IPS-NIHi7 (cell line): ENCODE measurements around the gene EZH1.
A peak's percentile ranks its signal among the peaks of the same experiment; 100 is the strongest.
"Not testable (repeated sequence)": the region's sequence is repeated elsewhere in the genome, so short reads cannot be mapped to it uniquely, and the experiment has no call there.

Experiments
- DNase-seq: peaks from one replicate; pipeline ENCODE4 v3.0.0; 2012; ENCODE audit warnings: mixed read lengths; ENCODE audit errors: extremely low spot score

Gene EZH1

GRCh38 chr17:42669977-42670788 is 74.7 kb downstream of the EZH1 start:
- DNase-seq = peak; percentile 71

- DNase-seq = no peak
These were observed 75.2 kb downstream of the EZH1 start for GRCh38 chr17:42669705-42669976.

GRCh38 chr17:42667088-42667951 is 77.5 kb downstream of the EZH1 start:
- no peak for DNase-seq

GRCh38 chr17:42666126-42666525 is 78.7 kb downstream of the EZH1 start:
- not testable (repeated sequence) for DNase-seq

GRCh38 chr17:42665581-42666001 is 79.2 kb downstream of the EZH1 start:
- DNase-seq = no peak

GRCh38 chr17:42660692-42661345 is 84.0 kb downstream of the EZH1 start:
- no peak for DNase-seq

GRCh38 chr17:42659932-42660274 is 84.9 kb downstream of the EZH1 start:
- DNase-seq = not testable (repeated sequence)

GRCh38 chr17:42659079-42659931 is 85.5 kb downstream of the EZH1 start, which contains the start of gene TUBG2:
Gene TUBG2, plus strand, starts transcription at chr17:42659284. Its CDS starts 220 bp downstream, at chr17:42659504.
- peak; percentile 97 for DNase-seq

- no peak for DNase-seq
These were observed 86.8 kb downstream of the EZH1 start for GRCh38 chr17:42657824-42658588.

- no peak for DNase-seq
These were observed 89.3 kb downstream of the EZH1 start for GRCh38 chr17:42655528-42655927.

GRCh38 chr17:42653179-42654124 is 91.4 kb downstream of the EZH1 start:
- DNase-seq = no peak

- DNase-seq = no peak
These were observed 93.4 kb downstream of the EZH1 start for GRCh38 chr17:42651392-42651791.
